Glutamatergic neuron (in vitro differentiated cells): ENCODE data around the gene GALNT6. TPM values are rescaled to one million over a fixed set of nuclear protein-coding genes. Genes with fewer than 3 reads are reported as not detected.

Experiments
- DNase-seq: peaks from one replicate; pipeline ENCODE4 v3.0.0; 2022
- H3K27ac Mint-ChIP-seq: one replicate; pipeline ENCODE4 v1.8.0; 2020; ENCODE audit warnings: mild to moderate bottlenecking, mixed read lengths, inconsistent platforms; ENCODE audit not compliant: unreplicated experiment
- H3K27me3 Mint-ChIP-seq: one replicate; pipeline ENCODE4 v1.8.0; 2020; ENCODE audit warnings: mild to moderate bottlenecking, moderate library complexity, mixed read lengths, inconsistent platforms; ENCODE audit not compliant: unreplicated experiment
- H3K36me3 Mint-ChIP-seq: one replicate; pipeline ENCODE4 v1.8.0; 2020; ENCODE audit warnings: mild to moderate bottlenecking, mixed read lengths, inconsistent platforms; ENCODE audit not compliant: unreplicated experiment
- H3K4me1 Mint-ChIP-seq: one replicate; pipeline ENCODE4 v1.8.0; 2020; ENCODE audit warnings: mild to moderate bottlenecking, low read depth, mixed read lengths, inconsistent platforms; ENCODE audit not compliant: unreplicated experiment
- H3K4me3 Mint-ChIP-seq: one replicate; pipeline ENCODE4 v1.8.0; 2020; ENCODE audit warnings: mild to moderate bottlenecking, mixed read lengths, inconsistent platforms; ENCODE audit not compliant: unreplicated experiment
- H3K9me3 Mint-ChIP-seq: one replicate; pipeline ENCODE4 v1.8.0; 2020; ENCODE audit warnings: mild to moderate bottlenecking, moderate library complexity, mixed read lengths, inconsistent platforms; ENCODE audit not compliant: unreplicated experiment
- CTCF ChIP-seq: fragments of 200-600 bp; sonication (generic); IDR thresholded peaks from one replicate; pipeline ENCODE4 v1.5.0; 2021; ENCODE audit not compliant: partially characterized antibody, unreplicated experiment
- total RNA-seq: library from RNA; stranded (reverse); fragmentation: NEBNext Ultra II Directional; extraction: Animal tissue kit (Norgen Biotek cat#: 25700); gene quantifications from one replicate; pipeline ENCODE4 v1.2.1, GENCODE V29; 2021; ENCODE audit not compliant: unreplicated experiment

GALNT6 gene
- total RNA-seq, 1 donor from 2014 or later, result 0.39 TPM

GRCh38 chr12:51430196-51430895 is 39.1 kb upstream of the GALNT6 start:
- DNase-seq, result no peak
- Mint-ChIP-seq H3K27me3 (peaks cover 2% of the 10 kb centered on the region), H3K4me1 (peaks cover 30% of the 10 kb centered on the region), H3K4me3 (no peak overlapping the region), H3K9me3 (peaks cover 4% of the 10 kb centered on the region), H3K36me3 (no peaks in the 10 kb centered on the region), H3K27ac (no peak overlapping the region)
- no peak for TF ChIP-seq CTCF

- H3K9me3 Mint-ChIP-seq, result peaks cover 6% of the 10 kb centered on the region
- no peak overlapping the region for H3K4me3 Mint-ChIP-seq
- H3K36me3 Mint-ChIP-seq, result no peaks in the 10 kb centered on the region
- H3K27ac Mint-ChIP-seq, result no peak overlapping the region
- DNase-seq, result no peak
- H3K27me3 Mint-ChIP-seq, result peaks cover 2% of the 10 kb centered on the region
- peaks cover 27% of the 10 kb centered on the region for H3K4me1 Mint-ChIP-seq
- TF ChIP-seq CTCF, result no peak
Measured at GRCh38 chr12:51429700-51430099, 38.5 kb upstream of the GALNT6 start.

GRCh38 chr12:51428256-51428655 is 37.0 kb upstream of the GALNT6 start:
- Mint-ChIP-seq H3K27ac (peak overlapping the region; percentile 10), H3K9me3 (peaks cover 6% of the 10 kb centered on the region), H3K36me3 (no peaks in the 10 kb centered on the region), H3K27me3 (peaks cover 2% of the 10 kb centered on the region), H3K4me3 (peak overlapping the region; percentile 13), H3K4me1 (peaks cover 32% of the 10 kb centered on the region)
- no peak for TF ChIP-seq CTCF
- no peak for DNase-seq

GRCh38 chr12:51424662-51425539 is 33.7 kb upstream of the GALNT6 start, which contains the start of gene SLC4A8:
SLC4A8 (plus strand) TSS chr12:51424831; CDS start chr12:51424988, 157 bp downstream.
- TF ChIP-seq CTCF, result peak; percentile 95
- H3K4me1 Mint-ChIP-seq, result peaks cover 29% of the 10 kb centered on the region

More at GRCh38 chr12:51424662-51425539, 33.7 kb upstream of the GALNT6 start, which contains the start of gene SLC4A8:
- Mint-ChIP-seq H3K27me3 (peaks cover 2% of the 10 kb centered on the region), H3K4me3 (peak within 1 kb of the TSS; percentile 92), H3K9me3 (peaks cover 6% of the 10 kb centered on the region), H3K36me3 (no peaks in the 10 kb centered on the region), H3K27ac (peak within 1 kb of the TSS; percentile 95)
- peak; percentile 99 for DNase-seq
